ENCODE results near the gene SHC3. TPM values are rescaled to one million over a fixed set of nuclear protein-coding genes. Genes with fewer than 3 reads are reported as not detected.

SHC3 gene
- total RNA-seq, 4 donors from 2014 or later: 2.3 to 4.9 (median 4.8) TPM

DNA sequence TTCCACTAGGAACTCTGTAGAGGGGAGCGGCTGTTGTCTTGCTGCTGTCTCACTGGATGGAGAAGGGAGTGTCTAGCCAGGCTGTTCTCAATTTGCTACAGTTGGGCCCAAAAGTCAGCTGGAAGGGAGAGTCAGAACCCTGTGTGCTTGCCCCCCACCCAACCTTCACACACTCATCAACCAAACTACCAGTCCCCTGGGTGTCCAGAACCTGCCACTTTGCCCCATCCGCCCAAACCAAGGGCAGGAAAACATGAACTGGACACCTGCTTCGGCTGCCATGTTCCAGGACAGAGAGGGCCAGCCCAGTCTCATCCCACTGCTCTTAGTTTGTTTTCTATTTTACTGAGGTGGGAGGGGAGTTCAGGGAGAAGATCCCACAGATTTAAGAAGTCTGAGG, 105.2 kb downstream of the SHC3 start:
- no peak for ATAC-seq
- H3K36me3 ChIP-seq: no peaks in the 10 kb centered on the region
- no peaks in the 10 kb centered on the region for H3K9me3 ChIP-seq
- TF ChIP-seq EP300 (IDR thresholded peaks at IDR 0.05) (no peak), POLR2A (IDR thresholded peaks at IDR 0.05) (no peak), CTCF (IDR thresholded peaks at IDR 0.05) (no peak)
- WGBS, 2 donors (ENCODE audit: low coverage in 1 of 2): 100% methylated on average over 2 of the region's 3 CpGs; no CpG with 5 or more reads in 1 of the 2 donors
- no peaks in the 10 kb centered on the region for H3K27me3 ChIP-seq
- H3K27ac ChIP-seq: no peak overlapping the region
- no peaks in the 10 kb centered on the region for H3K4me1 ChIP-seq
- no peak overlapping the region for H3K4me3 ChIP-seq

- 54 to 86% methylated on average over 4 of the region's 4 CpGs for WGBS, 2 donors (ENCODE audit: low coverage in 1 of 2)
- H3K4me3 ChIP-seq: no peak overlapping the region
- H3K36me3 ChIP-seq: no peaks in the 10 kb centered on the region
- no peaks in the 10 kb centered on the region for H3K4me1 ChIP-seq
- TF ChIP-seq EP300 (IDR thresholded peaks at IDR 0.05): no peak
- TF ChIP-seq POLR2A (IDR thresholded peaks at IDR 0.05): no peak
- TF ChIP-seq CTCF (IDR thresholded peaks at IDR 0.05): no peak
- TF ChIP-seq POLR2AphosphoS5 (IDR thresholded peaks at IDR 0.05): no peak
- H3K9me3 ChIP-seq: no peaks in the 10 kb centered on the region
- no peaks in the 10 kb centered on the region for H3K27me3 ChIP-seq
- ATAC-seq: no peak
- H3K27ac ChIP-seq: no peak overlapping the region
Measured at GRCh38 chr9:89071591-89071990, 107.0 kb downstream of the SHC3 start.

GRCh38 chr9:89066835-89067234, 111.8 kb downstream of the SHC3 start:
- no peak for TF ChIP-seq EP300 (IDR thresholded peaks at IDR 0.05)
- TF ChIP-seq POLR2AphosphoS5 (IDR thresholded peaks at IDR 0.05): no peak
- TF ChIP-seq POLR2A (IDR thresholded peaks at IDR 0.05): no peak
- no peak for TF ChIP-seq CTCF (IDR thresholded peaks at IDR 0.05)
- Histone ChIP-seq H3K4me1 (no peaks in the 10 kb centered on the region), H3K9me3 (no peaks in the 10 kb centered on the region), H3K27me3 (no peaks in the 10 kb centered on the region), H3K4me3 (no peak overlapping the region), H3K36me3 (no peaks in the 10 kb centered on the region), H3K27ac (no peak overlapping the region)
- 67% methylated on average over 1 of the region's 4 CpGs; no CpG with 5 or more reads in 1 of the 2 donors for WGBS, 2 donors (ENCODE audit: low coverage in 1 of 2)
- peak; percentile 39 for ATAC-seq

- Histone ChIP-seq H3K27me3 (no peaks in the 10 kb centered on the region), H3K9me3 (no peaks in the 10 kb centered on the region), H3K4me1 (no peaks in the 10 kb centered on the region), H3K36me3 (no peaks in the 10 kb centered on the region), H3K27ac (no peak overlapping the region), H3K4me3 (no peak overlapping the region)
- no peak for TF ChIP-seq POLR2AphosphoS5 (IDR thresholded peaks at IDR 0.05)
- WGBS, 2 donors (ENCODE audit: low coverage in 1 of 2): 66 to 68% methylated on average over 4 to 6 of the region's 6 CpGs
- no peak for ATAC-seq
Measured at GRCh38 chr9:89065921-89066320, 112.7 kb downstream of the SHC3 start.

GRCh38 chr9:89060790-89061189, 117.8 kb downstream of the SHC3 start:
- no peaks in the 10 kb centered on the region for H3K4me1 ChIP-seq
- H3K27ac ChIP-seq: no peak overlapping the region
- TF ChIP-seq CTCF (IDR thresholded peaks at IDR 0.05): no peak
- TF ChIP-seq POLR2A (IDR thresholded peaks at IDR 0.05): no peak
- TF ChIP-seq POLR2AphosphoS5 (IDR thresholded peaks at IDR 0.05): no peak
- TF ChIP-seq EP300 (IDR thresholded peaks at IDR 0.05): no peak
- 85 to 88% methylated on average over 5 of the region's 5 CpGs for WGBS, 2 donors (ENCODE audit: low coverage in 1 of 2)
- H3K36me3 ChIP-seq: no peaks in the 10 kb centered on the region
- no peaks in the 10 kb centered on the region for H3K27me3 ChIP-seq
- H3K4me3 ChIP-seq: no peak overlapping the region
- ATAC-seq: no peak
- H3K9me3 ChIP-seq: no peaks in the 10 kb centered on the region

Measured in gastroesophageal sphincter (tissue), 4 donors.